NCI-H1436 (cell line): ENCODE data around the gene DCTN5.

Experiments used
- DNase-seq: peaks from one replicate; lab custom pipeline; 2025; lab: John Stamatoyannopoulos, UW

Gene DCTN5

DNA sequence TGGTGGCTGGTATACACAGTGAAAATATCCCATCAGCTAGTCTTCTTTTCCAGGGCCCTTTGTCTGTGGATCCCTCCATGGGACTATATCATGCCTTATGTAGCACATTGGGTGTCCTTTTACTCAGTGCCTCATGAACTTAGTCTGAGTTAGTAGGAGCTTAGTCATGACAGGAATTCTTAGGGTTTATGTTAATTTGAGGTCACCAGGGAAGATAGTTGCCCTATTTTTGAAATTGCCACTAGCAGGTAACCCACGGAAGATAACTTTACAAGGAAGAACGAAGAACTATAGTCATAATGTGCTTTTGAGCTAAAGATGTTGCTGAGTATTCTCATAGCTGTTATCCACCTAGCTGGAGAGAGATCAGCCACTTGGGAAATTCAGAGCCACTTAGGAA lies 22.7 kb downstream of the DCTN5 start:
- no peak for DNase-seq

DNA sequence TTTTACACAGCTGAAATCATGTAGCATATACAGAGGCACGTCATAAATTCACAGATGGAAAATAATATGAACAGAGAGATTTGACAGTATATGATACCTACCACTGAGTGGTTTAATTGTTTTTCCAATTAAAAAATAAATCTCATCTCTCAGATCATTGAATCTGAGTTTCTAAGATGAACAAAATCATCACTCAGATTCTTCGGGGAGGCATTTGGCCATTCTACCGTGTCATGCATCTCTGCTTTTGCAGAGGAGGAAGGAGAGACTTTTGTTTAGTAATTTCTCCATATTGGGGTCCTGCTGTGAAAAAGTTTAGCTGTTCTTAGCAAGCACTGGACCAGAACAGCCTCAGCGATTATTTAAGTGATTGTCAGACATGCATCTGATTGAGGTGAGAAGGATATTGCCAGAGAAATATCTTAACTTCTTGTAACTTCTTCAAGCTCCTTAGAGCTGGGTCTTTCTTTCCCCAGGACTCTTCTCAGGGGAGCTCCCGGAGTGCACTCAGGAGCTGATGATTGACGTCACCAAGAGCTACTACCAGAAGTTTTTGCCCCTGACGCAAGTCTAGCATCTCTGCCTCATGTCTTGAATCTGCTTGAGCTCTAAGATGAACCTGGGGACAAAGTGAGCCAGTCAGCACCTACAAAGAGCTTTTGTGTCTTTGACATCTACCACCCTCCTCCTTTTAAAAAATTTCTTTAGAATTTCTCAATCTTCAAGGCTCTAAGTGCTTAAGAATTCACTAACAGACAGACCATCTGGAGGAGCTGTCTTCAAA lies 25.5 kb downstream of the DCTN5 start:
- DNase-seq = no peak

DNA sequence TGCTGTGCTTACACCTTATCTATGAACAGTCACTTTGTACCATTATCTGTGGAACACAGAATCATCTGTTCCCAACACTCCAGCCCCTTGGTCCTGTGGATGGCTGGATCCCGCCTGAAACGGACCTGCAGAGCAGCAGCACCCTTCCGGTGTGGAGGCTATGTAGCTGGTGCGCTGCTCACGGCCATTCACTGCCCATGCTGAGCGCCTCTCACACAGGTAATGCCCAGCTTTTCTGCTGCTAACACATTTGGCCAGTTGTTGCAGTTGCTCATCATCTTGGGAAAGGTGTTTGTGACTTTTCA lies 26.0 kb downstream of the DCTN5 start:
- DNase-seq = no peak

DNA sequence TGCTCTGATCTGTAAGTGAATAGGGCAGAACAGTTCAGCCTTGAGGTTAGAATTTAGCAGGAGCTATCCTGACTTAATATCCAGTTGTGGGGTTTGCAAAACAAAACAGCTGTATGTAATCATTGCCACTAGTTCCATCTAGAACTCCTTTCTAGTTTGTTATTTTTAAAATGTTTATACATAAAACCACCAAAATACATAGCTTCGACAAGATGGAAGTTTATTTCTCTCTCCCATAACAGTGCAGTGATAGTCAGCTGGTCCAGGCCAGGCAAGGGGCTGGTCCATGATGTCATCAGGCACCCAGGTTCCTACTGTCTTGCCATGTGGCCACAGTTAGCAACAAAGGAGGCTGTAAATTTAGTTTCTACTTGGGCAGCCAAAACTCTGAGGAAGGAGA lies 27.0 kb downstream of the DCTN5 start:
- DNase-seq = no peak

DNA sequence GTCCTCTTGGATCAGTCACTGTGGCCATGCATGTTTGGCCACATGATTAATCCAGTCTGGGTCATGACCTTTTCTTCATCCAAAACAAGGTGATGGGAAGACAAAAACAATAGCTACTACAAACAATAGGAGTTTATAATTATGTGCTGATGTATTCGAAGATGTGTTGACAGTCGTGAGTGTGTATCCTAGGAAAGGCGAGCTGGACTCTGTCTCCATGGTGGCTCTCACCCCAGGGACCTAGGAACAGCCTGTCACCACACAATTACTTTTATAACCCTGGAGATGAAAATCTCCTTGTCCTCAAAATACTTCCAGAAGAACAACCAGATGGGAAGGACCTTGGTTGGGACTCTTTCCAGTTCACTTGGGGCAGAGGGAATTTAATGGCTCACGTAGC lies 27.6 kb downstream of the DCTN5 start:
- DNase-seq = no peak

DNA sequence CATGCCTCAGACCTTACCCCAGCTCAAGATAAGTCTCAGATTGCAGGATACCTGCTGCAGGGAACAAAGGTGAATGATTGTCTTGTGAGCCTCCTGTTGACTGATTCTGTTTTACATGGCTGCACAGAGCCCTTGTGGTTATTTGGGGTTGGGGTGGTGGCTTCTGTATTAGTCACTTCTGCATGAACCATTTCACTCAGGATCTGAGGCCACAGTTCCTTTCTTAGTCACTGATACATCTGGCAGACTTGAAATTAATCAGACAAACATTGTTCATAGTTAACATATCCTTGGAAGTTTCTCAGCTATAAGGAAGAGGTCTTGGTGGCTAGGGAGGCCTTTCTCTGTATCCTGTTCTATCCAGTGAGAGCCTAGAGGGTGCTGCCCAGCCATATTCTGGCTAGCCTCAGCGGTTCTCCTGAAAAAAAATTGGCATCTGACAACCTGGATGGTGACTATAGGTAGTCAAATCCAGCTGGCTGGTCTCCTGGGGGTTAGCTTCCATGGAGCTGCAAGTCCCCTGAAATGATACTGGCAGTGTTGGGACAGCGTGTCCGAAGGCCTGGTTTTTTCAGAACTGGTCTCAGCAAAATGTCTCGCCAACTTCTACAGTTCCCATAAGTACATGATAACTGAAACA lies 29.0 kb downstream of the DCTN5 start:
- DNase-seq = no peak

DNA sequence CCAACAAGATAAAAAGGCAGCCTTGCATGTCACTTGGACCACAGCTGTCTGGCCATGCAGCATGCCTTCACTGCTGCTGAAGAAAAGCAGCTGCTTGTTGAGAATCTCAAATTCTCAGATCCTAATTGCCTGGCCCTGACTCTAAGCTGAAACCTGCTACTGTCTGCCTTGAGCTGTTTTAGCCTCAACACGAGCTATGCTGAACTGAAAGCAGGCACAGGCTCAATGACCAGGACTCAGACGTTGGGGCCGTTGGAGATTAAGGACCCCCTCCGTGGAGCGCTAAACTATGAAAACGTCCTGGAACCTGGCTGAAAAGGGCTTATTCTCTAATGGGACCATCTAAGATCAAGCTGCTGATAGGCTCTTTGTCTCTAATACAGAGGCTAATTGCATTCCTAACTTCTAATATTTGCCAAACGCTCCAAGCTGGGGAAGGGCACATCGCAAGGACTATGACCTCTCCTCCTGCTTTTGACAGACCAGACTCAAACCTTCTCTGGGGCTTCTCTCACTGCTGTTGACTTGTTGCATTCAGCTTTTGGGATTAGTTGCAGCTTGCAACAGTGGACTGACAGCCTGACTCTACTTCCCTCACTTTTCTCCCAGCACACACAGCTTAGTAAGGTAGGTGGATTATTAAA lies 32.8 kb downstream of the DCTN5 start:
- no peak for DNase-seq

DNA sequence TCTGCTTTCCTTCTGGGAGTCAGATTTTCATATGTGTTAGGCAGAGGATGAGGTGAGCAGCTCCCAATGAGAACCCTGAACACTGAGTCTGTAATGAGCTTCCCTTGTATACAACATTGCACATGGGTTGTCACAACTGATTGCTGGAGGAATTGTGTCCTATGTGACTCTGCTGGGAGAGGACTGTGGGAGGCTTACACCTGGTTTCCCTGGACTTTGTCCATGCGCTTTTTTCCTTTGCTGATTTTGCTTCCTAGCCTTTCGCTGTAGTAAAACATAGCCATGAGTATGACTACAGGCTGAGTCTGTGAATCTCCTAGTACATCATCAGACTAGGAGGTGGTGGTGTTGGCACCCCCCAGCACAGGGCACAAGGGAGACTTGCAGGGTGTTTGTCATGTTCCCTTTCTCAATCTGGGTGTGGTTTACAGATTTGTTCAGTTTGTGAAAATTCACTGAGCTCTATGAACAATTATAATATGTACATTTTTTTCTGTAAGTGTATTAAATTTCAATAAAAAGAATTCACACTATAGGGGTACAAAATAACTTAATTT lies 35.7 kb downstream of the DCTN5 start:
- no peak for DNase-seq

DNA sequence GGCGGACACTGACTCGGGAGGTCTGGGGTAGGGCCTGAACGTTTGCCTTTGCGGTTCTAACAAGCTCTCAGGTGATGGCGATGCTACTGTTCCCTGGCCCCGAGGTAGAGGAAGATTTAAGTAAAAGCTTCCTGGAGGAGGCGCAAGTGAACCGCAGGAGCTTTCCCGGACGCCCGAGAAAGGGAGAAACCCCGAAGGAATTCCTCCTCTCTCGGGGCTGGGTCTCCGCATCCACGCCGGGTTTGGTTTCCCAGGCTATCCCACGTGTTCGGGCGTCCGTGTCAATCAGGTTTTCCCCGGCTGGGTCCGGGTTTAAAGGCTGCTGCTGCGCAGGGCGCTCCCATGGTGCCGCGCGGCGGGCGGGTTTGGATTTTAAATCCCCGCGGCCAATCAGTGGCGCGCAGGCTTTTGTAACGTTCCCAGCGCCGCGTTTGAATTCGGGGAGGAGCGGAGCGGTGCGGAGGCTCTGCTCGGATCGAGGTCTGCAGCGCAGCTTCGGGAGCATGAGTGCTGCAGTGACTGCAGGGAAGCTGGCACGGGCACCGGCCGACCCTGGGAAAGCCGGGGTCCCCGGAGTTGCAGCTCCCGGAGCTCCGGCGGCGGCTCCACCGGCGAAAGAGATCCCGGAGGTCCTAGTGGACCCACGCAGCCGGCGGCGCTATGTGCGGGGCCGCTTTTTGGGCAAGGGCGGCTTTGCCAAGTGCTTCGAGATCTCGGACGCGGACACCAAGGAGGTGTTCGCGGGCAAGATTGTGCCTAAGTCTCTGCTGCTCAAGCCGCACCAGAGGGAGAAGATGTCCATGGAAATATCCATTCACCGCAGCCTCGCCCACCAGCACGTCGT lies 37.4 kb downstream of the DCTN5 start, which contains the start of gene PLK1:
PLK1 (plus strand) TSS at position 460 of the 844 bp plus-strand sequence; CDS start at position 504, 44 bp downstream.
- DNase-seq = peak; percentile 82

DNA sequence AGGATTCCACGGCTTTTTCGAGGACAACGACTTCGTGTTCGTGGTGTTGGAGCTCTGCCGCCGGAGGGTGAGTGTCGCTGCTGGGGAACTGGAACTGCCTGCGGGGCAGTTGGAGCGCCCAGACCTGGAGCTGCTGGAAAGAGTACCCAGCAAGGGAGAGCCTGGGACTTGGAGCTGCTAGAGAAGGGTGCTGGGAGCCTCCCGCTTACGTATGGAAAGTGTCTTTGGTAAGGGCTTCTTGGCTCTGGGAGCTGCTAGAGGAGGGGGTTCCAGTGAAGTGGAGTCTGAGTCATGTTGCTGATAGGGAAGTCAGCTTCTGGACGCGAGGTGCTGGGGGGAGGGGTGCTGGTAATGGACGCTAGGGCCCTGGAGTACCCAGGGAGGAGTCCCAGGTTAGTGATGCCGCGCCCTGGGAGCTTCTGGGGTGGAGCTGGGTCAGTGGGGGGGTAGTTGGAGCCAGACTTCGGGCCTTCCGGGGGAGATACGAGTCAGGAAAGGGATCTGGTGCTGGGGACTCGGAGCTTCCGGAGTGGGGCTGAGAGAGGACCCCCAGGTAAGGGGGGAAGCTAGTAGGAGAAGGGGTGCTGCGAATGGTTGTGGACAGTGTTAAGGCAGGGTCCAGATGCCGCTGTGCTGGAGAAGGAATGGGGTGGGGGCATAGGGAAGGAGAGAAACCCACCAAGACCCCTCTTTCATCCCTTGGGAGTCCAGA lies 38.2 kb downstream of the DCTN5 start:
- DNase-seq = peak; percentile 0

DNA sequence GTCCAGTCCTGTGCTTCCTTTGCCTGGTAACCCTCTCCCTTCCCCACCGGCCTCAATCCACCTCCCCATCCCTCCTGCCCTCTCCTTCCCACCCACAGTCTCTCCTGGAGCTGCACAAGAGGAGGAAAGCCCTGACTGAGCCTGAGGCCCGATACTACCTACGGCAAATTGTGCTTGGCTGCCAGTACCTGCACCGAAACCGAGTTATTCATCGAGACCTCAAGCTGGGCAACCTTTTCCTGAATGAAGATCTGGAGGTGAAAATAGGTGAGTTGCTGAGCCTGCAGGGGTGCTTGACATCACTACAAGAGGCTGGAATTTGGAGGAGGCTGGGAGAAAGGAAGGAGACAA lies 38.7 kb downstream of the DCTN5 start:
- no peak for DNase-seq

DNA sequence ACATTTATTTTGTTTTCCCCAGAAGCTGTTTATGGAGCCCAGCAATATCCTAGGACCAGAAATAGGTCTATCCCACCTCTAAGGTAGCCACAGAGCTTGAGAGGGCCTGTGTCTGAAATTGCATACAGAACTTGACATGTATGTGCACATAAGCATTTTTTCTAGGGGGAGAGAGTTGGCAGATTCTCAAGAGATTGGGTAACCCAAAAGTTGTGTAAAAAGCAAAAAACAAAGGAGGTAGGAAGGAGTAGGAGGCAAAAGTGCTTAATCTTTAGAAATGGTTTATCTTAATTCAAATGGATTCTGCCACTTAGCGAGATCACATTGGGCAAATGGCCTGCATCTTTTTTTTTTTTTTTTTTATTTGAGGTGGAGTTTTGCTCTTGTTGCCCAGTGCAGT lies 40.9 kb downstream of the DCTN5 start:
- DNase-seq = no peak

DNA sequence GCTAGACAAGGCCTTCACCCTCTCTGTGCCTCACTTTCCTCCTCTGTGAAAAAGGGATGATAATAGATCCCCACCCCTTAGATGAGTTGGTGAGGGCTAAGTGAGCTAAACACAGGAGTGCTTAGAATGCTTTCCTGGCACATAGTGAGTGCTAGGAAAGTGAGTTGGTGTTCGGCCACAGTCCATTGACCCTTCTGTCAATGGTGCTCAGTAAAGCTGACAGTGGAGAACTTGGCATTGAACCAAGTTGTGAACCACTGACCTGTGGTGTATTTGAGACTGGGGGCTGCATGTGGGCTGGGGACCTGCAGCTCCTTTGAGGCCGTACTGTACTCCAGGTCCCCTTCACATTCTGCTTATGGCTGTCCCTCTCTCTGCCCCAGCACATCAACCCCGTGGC lies 42.2 kb downstream of the DCTN5 start:
- no peak for DNase-seq

DNA sequence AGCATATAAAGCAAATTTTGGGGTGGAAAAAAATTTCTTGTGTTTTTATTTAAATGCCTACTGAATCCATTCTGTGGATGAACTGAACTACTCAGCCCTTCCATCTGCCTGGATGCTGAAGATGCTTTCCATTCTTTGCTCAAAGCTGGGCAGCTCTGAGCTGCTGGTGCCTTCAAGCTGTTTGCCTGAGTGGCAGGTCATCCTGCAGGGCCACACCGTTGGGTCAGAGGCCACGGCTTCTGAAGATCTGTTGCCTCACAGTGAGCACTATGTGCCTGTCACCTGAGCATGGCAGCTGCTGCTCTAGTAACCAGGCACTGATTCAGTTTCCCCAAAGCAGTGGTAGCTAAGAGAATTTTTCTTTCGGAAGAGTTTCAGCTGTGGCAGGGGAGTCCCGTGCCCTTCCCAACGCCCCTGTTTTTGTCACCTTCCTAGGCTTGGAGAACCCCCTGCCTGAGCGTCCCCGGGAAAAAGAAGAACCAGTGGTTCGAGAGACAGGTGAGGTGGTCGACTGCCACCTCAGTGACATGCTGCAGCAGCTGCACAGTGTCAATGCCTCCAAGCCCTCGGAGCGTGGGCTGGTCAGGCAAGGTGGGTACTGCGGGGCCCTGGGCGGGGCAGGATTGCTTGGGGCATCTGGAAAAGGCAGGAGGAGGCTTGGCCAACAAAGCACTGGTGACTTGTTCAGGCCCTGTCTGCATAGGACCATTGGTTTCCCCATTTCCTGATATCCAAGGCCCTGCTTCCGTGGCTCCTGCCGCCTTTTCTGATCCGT lies 46.0 kb downstream of the DCTN5 start:
- no peak for DNase-seq

DNA sequence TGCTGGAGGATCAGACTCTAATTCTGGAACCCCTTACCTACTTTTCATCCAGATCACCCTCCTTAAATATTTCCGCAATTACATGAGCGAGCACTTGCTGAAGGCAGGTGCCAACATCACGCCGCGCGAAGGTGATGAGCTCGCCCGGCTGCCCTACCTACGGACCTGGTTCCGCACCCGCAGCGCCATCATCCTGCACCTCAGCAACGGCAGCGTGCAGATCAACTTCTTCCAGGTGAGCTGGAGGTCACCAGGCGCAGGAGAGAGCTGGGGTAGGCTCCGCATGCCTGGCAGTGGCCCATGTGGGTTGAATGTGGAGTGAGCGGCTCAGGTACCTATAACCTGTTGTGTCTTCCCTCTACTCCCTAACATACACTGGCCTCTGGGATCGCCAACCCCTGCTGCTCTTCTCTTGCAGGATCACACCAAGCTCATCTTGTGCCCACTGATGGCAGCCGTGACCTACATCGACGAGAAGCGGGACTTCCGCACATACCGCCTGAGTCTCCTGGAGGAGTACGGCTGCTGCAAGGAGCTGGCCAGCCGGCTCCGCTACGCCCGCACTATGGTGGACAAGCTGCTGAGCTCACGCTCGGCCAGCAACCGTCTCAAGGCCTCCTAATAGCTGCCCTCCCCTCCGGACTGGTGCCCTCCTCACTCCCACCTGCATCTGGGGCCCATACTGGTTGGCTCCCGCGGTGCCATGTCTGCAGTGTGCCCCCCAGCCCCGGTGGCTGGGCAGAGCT lies 48.3 kb downstream of the DCTN5 start:
- no peak for DNase-seq

DNA sequence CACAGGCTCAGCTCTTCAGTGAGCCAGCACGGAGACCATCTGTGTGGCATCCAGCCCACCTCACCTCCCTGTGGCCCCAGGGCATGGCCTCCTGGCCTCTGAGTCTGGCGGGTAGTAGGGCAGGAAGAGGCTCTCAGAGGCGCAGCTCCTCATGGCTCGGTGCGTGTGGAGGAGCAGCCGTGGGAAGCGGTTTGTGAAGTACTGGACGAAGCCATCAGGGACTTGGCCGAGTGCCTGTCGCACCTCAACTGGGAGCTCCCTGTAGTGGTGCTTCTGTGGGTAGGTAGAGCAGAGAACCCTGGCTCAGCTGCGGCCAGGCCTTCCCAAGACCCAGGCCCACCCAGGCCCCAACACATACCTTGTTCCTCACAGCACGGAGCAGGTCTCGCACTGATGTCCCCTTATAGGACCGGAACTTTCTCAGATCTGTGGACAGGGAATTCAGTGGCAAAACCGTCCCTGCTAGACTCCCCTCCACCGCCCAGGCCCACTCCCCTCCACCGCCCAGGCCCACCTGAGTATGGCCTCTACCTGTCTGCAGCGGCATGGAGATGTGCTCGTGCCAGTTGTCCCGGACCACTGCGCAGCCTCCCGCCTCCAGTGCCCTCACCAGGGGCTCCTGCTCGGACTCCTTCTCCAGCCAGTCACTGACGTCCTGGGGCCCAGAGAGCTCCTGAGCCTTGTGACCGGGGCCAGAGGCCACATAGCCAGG lies 49.7 kb downstream of the DCTN5 start:
- no peak for DNase-seq

DNA sequence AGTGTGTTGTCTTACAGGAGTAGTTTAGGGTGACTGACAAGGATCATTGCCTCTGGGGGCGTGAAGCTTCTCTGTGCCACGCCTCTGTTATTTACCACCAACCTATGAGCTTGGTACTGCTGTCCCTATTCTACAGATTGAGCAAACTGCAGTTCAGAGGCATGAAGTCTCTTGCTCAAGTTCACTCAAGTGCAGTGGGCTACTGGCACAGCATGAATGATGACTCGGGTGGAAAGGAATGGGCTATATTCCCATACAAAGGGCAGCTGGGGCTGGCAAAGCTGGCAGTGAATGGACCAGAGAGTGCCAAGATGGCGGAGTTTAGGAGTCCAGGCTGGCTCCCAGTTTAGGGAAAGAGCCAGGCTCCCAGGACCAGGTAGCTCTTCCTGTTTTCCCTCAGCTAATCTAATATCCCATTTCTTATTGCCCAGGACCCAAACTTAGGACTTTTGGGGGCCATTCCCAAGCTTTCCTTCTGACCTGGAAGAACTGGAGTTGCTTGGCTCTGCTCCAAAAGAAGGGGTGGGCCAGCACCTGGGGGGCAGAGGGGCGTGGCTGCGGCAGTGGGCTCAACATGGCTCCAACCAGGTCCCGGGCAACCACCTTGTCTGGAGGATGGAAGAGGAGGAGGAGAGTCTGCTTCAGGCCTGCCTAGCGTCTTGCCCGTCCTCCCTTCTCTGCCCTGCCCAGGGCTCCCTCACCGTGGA lies 50.4 kb downstream of the DCTN5 start:
- no peak for DNase-seq

DNA sequence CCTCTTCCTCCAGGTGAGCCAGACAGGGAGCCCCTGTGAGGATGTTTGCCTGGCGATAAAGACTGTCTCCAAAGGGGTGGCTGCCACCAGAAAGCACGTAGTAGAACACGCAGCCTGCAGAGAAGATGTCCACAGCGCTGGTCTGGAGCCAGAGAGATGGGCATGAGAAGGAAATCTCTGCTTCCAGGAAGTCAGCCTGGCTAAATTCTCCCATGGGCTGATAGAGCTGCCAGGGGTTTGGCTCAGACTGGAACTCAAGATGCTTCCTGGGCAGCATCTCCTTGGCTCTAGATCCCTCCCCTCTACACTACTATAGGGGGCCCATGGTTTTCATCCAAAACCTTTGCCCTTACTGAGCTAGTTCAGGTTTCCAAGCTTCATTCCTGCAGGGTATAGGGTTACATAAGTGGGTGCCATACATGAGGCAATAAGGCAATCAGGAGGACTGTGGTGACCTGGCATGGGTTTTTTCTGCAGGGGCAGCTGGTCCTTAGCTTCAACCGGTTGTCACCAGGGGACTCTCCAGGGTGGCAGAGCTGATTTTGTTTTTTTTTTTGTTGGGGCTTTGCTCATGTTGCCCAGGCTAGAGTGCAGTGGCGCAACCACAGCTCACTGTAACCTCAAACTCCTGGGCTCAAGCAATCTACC lies 51.0 kb downstream of the DCTN5 start:
- DNase-seq = no peak
